GDM1 (cell line): ENCODE data around the gene LMO7.

ENCODE experiments used
- DNase-seq: peaks from one replicate; lab custom pipeline; 2025; lab: John Stamatoyannopoulos, UW

LMO7 gene

GRCh38 chr13:75801388-75801945, 165.3 kb downstream of the LMO7 start:
- no peak for DNase-seq

- no peak for DNase-seq
Measured at GRCh38 chr13:75802161-75802560, 166.0 kb downstream of the LMO7 start.

DNA sequence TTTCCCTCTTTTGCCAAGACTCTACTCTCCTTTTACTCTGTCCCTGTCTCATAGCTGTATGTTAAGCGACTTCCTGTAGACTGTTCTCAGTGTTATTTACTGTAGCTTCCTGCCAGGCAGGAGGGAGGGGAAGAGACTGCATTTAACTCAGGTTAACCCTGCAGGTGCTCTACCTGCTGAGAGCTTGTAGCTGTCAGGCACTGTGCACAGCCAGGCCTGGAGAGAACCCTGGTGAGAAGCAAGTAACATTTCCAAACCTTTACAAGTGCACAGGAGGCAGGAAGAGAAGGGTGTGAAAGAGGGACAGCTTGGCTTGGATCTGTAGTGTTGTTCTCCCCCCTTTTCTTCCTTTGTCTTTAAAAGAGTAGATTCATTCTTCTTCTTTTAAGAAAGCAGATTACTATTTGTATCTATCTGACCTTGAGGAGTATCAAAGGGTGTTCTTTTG, 167.1 kb downstream of the LMO7 start:
- DNase-seq = no peak

DNA sequence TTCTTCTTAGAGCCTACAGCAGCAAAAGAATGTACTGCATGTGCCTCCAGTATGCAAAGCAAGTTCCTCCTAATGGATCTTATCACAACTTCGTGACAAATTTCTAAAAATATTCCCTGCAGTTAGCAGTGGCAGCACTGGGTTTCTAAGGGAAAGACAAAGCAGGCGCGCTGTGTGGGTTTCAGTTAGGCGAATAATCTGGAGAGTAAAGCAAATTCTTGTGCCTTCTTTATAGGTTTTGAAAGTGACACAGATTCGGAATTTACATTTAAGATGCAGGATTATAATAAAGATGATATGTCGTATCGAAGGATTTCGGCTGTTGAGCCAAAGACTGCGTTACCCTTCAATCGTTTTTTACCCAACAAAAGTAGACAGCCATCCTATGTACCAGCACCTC, 167.9 kb downstream of the LMO7 start:
- DNase-seq = no peak

- no peak for DNase-seq
Measured at GRCh38 chr13:75804605-75805004, 168.5 kb downstream of the LMO7 start.

GRCh38 chr13:75806117-75806516, 170.0 kb downstream of the LMO7 start:
- DNase-seq = no peak

DNA sequence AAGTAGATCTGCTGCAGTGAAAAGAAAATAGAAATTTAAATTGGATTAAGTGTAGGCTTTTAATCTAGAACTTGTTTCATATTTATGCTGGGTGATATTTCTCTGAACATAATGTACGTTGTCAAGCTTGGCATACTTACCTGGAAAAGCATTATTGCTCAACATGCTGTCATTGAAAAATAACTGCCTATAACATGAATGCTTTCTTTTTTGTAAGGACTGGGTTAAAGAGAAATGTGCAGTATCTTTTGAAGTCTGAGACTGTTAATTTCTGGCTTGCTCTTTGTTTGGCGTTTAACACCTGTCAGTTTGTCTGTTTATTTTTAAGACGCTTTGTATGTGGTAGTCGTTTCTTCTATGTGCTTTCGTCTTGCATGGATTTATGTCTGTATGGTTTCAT, 175.2 kb downstream of the LMO7 start:
- DNase-seq = no peak

GRCh38 chr13:75811841-75812240, 175.7 kb downstream of the LMO7 start:
- DNase-seq = no peak

- DNase-seq = no peak
Measured at GRCh38 chr13:75812751-75813181, 176.6 kb downstream of the LMO7 start.

DNA sequence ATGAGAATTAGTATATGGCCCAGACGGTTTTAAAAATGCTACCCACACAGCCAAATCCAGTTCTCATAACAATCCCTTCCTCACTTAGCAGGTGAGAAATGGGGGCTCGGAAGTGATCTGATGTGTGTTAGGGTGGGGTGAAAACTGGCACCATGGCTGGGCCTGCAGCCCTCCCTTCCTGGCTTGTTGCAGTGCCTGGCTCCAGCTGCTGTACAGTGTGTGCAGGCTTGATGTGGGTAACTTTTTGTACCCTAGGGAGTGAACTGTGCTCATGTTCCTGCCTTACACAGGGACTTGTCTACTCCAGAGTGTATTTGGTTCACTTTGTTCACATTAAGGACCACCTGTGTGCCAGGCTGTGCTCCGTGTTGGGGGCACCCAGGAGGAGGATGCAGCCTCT, 177.2 kb downstream of the LMO7 start:
- DNase-seq = no peak

DNA sequence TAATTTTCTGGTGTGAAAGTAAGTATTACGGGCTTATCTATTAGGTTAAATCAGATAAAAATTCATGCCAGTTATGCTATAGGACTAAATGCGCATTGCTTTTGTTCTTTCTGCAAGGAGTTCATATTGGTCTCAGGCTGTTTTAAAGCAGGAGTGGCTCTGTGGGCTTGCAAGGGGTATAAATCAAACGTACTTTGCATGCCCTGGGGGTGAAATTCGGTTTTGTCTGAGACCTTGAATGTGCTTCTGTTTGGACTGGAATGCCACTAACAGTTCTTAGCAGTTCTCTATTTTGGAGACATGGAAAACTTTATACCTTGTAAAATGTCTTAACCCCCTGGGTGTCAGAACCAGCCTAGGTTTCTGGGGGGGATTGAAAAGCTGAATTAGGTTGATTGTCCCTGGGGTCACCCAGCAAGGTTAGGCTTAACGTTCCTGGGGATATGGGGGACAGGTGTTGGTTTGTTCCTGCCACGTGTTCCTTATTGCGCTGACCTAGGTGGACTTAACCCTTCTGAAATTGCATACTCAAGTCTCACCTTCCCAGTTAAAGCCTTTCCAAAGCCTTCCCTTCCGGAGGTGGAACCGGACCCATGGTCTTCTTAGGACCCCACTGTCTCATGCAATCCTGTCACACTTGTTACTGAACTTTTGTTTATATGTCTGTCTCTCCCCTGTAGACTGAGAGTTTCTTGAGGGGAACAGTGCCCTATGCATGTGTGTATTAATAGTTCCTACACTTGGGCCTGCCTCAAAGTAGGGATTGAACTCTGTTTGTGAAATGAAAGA, 182.2 kb downstream of the LMO7 start:
- no peak for DNase-seq

GRCh38 chr13:75818968-75819225, 182.8 kb downstream of the LMO7 start:
- no peak for DNase-seq

DNA sequence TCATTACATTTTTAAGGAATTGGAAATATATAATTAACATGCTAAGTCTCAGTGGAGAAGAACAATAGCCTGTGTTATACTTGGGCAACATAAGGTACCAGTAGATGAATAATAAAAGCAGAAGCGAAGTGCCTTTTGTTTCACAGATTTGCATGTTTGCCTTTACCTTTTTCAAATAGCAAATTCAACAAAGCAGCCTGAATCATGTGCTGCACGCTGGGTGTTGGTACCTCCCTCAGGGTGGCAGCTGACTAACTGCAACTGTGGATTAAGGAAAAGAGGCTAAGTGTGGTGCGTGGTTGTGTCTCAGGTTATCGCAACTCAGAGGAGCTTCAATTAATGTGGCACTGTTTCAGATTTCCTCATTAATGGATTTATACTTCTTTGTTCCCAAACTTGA, 189.0 kb downstream of the LMO7 start:
- no peak for DNase-seq

DNA sequence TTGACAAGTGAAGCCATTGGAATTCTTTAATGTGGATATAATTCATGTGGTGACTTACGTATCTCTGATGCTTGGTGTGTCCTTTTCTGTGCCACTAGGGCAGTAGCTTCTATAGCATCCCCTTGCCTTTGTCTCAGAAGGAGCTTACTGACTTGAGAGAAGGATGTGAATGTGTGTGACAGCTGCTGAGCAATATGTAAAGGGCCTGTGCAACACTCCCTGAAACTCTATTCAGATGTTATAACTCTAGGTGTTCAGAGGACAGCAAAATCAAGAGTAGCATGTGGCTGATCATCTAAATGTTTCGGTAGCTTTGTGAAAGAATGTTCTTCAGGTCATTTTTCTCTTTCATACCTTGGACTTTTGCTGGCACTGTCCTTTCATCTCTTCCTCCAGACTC, 189.5 kb downstream of the LMO7 start:
- DNase-seq = no peak

- DNase-seq = no peak
Measured at GRCh38 chr13:75826391-75826790, 190.3 kb downstream of the LMO7 start.

DNA sequence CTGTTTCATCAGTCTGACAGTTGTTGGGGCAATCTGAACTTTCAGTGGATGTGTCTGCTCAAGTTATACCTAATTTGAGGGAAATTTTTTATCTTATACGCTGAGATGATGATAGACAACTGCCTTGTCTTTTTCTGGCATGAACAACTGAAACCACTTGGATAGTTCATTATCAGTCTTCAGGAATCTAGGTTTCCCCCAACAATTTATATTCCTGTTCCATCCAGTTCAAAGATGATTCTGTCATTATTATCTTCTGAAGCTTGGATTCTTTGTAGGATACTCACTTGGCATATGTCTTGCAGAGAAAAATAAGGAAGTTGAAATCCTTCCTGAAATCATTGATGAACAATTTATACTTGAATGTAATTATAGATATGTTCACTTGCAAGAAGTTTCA, 193.7 kb downstream of the LMO7 start:
- DNase-seq = no peak

- DNase-seq = no peak
Measured at GRCh38 chr13:75830842-75831241, 194.7 kb downstream of the LMO7 start.

- DNase-seq = no peak
Measured at GRCh38 chr13:75831389-75831788, 195.3 kb downstream of the LMO7 start.

DNA sequence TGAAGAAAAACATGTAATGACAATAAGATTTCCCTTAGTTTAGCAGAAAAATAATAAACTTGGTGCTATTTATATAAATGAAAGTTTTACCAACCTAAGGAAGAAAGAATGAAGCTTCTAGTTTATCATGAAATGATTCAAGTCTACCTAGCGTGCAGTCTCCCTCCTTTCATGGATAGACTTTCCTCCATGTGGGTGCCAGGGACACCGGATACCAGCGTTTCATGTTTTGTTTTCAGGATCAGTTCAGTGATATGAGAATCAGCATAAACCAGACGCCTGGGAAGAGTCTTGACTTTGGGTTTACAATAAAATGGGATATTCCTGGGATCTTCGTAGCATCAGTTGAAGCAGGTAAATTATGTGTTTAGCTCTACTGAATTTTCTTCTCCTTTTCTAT, 196.7 kb downstream of the LMO7 start:
- no peak for DNase-seq

DNA sequence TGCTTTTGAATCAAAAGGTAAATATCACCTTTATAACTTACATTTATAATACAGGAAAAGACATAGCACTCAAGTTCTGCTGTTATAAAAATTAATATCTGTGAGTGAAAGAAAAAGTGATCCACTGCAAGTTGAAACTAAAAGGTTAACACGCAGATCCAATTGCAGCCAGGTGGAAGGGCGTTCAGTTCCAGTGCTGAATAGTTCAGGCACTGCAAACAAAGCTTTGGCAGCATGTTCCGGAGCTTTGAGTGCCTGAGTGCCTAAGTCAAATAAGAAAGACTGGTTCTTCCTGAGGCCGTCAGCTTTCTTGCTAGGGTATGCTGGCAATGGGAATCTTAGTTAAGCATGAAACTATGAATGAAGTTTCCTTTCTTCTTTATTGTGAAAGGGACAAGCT, 200.3 kb downstream of the LMO7 start:
- no peak for DNase-seq

GRCh38 chr13:75838366-75839005, 202.4 kb downstream of the LMO7 start:
- DNase-seq = no peak

- DNase-seq = no peak
Measured at GRCh38 chr13:75839406-75839805, 203.3 kb downstream of the LMO7 start.

GRCh38 chr13:75841905-75842304, 205.8 kb downstream of the LMO7 start:
- no peak for DNase-seq

- DNase-seq = no peak
Measured at GRCh38 chr13:75843074-75843473, 206.9 kb downstream of the LMO7 start.
